GM12864 (cell line): ENCODE results near the gene TP53BP1.
"Not testable (repeated sequence)": the region's sequence is repeated elsewhere in the genome, so short reads cannot be mapped to it uniquely, and the experiment has no call there.

ENCODE experiments used
- DNase-seq: peaks from one replicate; pipeline ENCODE4 v3.0.0-alpha.2; 2011; ENCODE audit warnings: low read depth
- H3K4me3 ChIP-seq: 2 replicates; pipeline ENCODE4 v1.5.1; 2011; ENCODE audit warnings: mild to moderate bottlenecking, low read depth, low read length, control low read depth
- CTCF ChIP-seq: IDR thresholded peaks from 2 replicates; pipeline ENCODE4 v1.5.1; 2011; ENCODE audit warnings: low read depth, mild to moderate bottlenecking, moderate library complexity, low read length, control low read depth, inconsistent platforms; ENCODE audit errors: missing control alignments

Gene TP53BP1, protein sequence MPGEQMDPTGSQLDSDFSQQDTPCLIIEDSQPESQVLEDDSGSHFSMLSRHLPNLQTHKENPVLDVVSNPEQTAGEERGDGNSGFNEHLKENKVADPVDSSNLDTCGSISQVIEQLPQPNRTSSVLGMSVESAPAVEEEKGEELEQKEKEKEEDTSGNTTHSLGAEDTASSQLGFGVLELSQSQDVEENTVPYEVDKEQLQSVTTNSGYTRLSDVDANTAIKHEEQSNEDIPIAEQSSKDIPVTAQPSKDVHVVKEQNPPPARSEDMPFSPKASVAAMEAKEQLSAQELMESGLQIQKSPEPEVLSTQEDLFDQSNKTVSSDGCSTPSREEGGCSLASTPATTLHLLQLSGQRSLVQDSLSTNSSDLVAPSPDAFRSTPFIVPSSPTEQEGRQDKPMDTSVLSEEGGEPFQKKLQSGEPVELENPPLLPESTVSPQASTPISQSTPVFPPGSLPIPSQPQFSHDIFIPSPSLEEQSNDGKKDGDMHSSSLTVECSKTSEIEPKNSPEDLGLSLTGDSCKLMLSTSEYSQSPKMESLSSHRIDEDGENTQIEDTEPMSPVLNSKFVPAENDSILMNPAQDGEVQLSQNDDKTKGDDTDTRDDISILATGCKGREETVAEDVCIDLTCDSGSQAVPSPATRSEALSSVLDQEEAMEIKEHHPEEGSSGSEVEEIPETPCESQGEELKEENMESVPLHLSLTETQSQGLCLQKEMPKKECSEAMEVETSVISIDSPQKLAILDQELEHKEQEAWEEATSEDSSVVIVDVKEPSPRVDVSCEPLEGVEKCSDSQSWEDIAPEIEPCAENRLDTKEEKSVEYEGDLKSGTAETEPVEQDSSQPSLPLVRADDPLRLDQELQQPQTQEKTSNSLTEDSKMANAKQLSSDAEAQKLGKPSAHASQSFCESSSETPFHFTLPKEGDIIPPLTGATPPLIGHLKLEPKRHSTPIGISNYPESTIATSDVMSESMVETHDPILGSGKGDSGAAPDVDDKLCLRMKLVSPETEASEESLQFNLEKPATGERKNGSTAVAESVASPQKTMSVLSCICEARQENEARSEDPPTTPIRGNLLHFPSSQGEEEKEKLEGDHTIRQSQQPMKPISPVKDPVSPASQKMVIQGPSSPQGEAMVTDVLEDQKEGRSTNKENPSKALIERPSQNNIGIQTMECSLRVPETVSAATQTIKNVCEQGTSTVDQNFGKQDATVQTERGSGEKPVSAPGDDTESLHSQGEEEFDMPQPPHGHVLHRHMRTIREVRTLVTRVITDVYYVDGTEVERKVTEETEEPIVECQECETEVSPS (N-terminal part only)

GRCh38 chr15:43492673-43493601, at the start of gene TP53BP1:
Gene TP53BP1 (minus strand): TSS chr15:43493156. CDS start chr15:43493043, 113 bp downstream.
- TF ChIP-seq CTCF = no peak
- peak within 1 kb of the TSS; percentile 82 for H3K4me3 ChIP-seq
- peak; percentile 80 for DNase-seq

GRCh38 chr15:43541785-43542184, 48.8 kb upstream of the TP53BP1 start:
- no peak overlapping the region for H3K4me3 ChIP-seq
- no peak for TF ChIP-seq CTCF
- no peak for DNase-seq

- DNase-seq = no peak
- no peak for TF ChIP-seq CTCF
- no peak overlapping the region for H3K4me3 ChIP-seq
These were observed 45.1 kb upstream of the TP53BP1 start for GRCh38 chr15:43538091-43538490.

- TF ChIP-seq CTCF = no peak
- no peak for DNase-seq
- H3K4me3 ChIP-seq = no peak overlapping the region
These were observed 41.9 kb upstream of the TP53BP1 start for GRCh38 chr15:43534897-43535296.

GRCh38 chr15:43532826-43533225, 39.9 kb upstream of the TP53BP1 start:
- H3K4me3 ChIP-seq, DNase-seq: not testable (repeated sequence)

DNA sequence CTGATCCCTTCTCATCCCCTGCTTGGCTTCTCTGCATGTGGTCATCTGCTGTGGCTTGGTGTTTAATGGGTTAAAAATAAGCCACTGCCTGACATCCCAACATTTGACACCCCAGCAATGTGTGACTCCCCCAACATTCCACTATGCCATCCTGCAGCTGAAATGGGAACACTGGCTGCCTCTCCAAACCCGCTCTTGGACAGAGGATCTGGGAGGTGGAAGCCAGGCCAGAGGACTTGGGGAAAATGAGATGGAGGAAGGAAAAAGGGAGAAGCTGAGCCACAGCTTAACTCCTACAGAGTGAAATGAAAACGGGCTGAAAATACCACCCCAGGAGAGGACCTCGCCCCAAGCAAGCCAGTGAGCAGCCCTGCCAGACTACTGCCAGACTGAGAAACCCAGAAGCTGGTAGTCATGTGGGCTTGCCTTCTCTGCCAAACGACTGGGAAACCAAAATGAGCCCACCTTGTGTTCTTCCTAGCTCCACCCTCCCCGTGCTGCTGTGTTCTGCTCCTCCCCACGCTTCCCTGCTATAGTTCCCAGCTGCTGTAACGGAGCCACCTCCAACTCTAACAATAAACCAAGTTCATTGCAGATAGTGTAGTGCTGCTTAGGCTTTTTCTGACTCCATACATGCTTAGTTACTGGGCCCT, 38.2 kb upstream of the TP53BP1 start:
- TF ChIP-seq CTCF = no peak
- H3K4me3 ChIP-seq = no peak overlapping the region
- DNase-seq = no peak
